Neuronal stem cell (in vitro differentiated cells): ENCODE data around the gene STEAP3.

Source experiments
- DNase-seq: peaks from one replicate; pipeline ENCODE4 v3.0.0-alpha.2; 2013; ENCODE audit warnings: low spot score
- H2AFZ ChIP-seq: one replicate; pipeline ENCODE4 v1.6.1; 2013; ENCODE audit warnings: mild to moderate bottlenecking, low read length, inconsistent platforms
- H2AK5ac ChIP-seq: 2 replicates; pipeline ENCODE4 v1.6.1; 2013; ENCODE audit warnings: low read depth, mild to moderate bottlenecking, inconsistent platforms, low read length, moderate library complexity, mixed read lengths
- H2BK120ac ChIP-seq: 2 replicates; pipeline ENCODE4 v1.6.1; 2013; ENCODE audit warnings: low read depth, mild to moderate bottlenecking, inconsistent platforms, low read length, moderate library complexity, mixed read lengths
- H2BK12ac ChIP-seq: one replicate; pipeline ENCODE4 v1.6.1; 2013; ENCODE audit warnings: low read length, inconsistent platforms
- H2BK15ac ChIP-seq: 2 replicates; pipeline ENCODE4 v1.6.1; 2013; ENCODE audit warnings: mild to moderate bottlenecking, low read length, inconsistent platforms, mixed read lengths
- H2BK5ac ChIP-seq: one replicate; pipeline ENCODE4 v1.6.1; 2013; ENCODE audit warnings: inconsistent platforms, mild to moderate bottlenecking, low read length, moderate library complexity
- H3K14ac ChIP-seq: one replicate; pipeline ENCODE4 v1.6.1; 2013; ENCODE audit warnings: low read length, inconsistent platforms
- H3K18ac ChIP-seq: 2 replicates; pipeline ENCODE4 v1.6.1; 2013; ENCODE audit warnings: low read length, inconsistent platforms
- H3K23ac ChIP-seq: 2 replicates; pipeline ENCODE4 v1.6.1; 2013; ENCODE audit warnings: low read depth, mild to moderate bottlenecking, mixed read lengths, low read length, inconsistent platforms; ENCODE audit not compliant: poor library complexity
- H3K27ac ChIP-seq: replicated peaks from 3 replicates; pipeline ENCODE4 v1.5.1; 2013; ENCODE audit warnings: low read length, inconsistent platforms
- H3K27me3 ChIP-seq, 3 experiments: 2 replicates each; pipeline ENCODE4 v1.6.1; 2013; ENCODE audit warnings: low read length in 3 of 3, mild to moderate bottlenecking in 2 of 3, inconsistent platforms in 1 of 3, low read depth in 1 of 3, mixed read lengths in 1 of 3, moderate library complexity in 1 of 3; ENCODE audit not compliant: control insufficient read depth in 3 of 3, insufficient read depth in 3 of 3
- H3K36me3 ChIP-seq, 2 donors: replicated peaks in 1 of 2; 2 replicates each; pipeline ENCODE4 v1.6.1; 2013; ENCODE audit warnings: low read length in 2 of 2; ENCODE audit not compliant: control insufficient read depth in 2 of 2, insufficient read depth in 2 of 2
- H3K4ac ChIP-seq: 2 replicates; pipeline ENCODE4 v1.6.1; 2013; ENCODE audit warnings: inconsistent platforms, mild to moderate bottlenecking, low read length, moderate library complexity
- H3K4me1 ChIP-seq, 2 donors: 1 replicate in 1 of 2; 2 replicates in 1 of 2; pipeline ENCODE4 v1.6.1; 2013; ENCODE audit warnings: low read length in 2 of 2, low read depth in 1 of 2; ENCODE audit not compliant: control insufficient read depth in 2 of 2, insufficient read depth in 1 of 2
- H3K4me2 ChIP-seq: one replicate; pipeline ENCODE4 v1.6.1; 2013; ENCODE audit warnings: mild to moderate bottlenecking, low read length, inconsistent platforms; ENCODE audit not compliant: insufficient read depth, poor library complexity, severe bottlenecking
- H3K4me3 ChIP-seq, 2 donors: 2 replicates each; pipeline ENCODE4 v1.5.1; 2013; ENCODE audit warnings: low read length in 2 of 2, mild to moderate bottlenecking in 2 of 2, inconsistent platforms in 1 of 2, moderate library complexity in 1 of 2
- H3K79me1 ChIP-seq: one replicate; pipeline ENCODE4 v1.6.1; 2013; ENCODE audit warnings: low read depth, mild to moderate bottlenecking, inconsistent platforms, low read length, moderate library complexity
- H3K9ac ChIP-seq: one replicate; pipeline ENCODE4 v1.6.1; 2013; ENCODE audit warnings: mild to moderate bottlenecking, low read depth, low read length, inconsistent platforms; ENCODE audit not compliant: poor library complexity
- H3K9me3 ChIP-seq, 2 donors: replicated peaks in 1 of 2; 2 replicates each; pipeline versions ENCODE3 to v1.6.1; 2013; ENCODE audit warnings: low read length in 2 of 2, mild to moderate bottlenecking in 2 of 2, inconsistent platforms in 1 of 2, low read depth in 1 of 2, mixed read lengths in 1 of 2, moderate library complexity in 1 of 2; ENCODE audit not compliant: control insufficient read depth in 2 of 2, insufficient read depth in 1 of 2
- H4K8ac ChIP-seq: one replicate; pipeline ENCODE4 v1.6.1; 2013; ENCODE audit warnings: low read depth, mild to moderate bottlenecking, inconsistent platforms, low read length, moderate library complexity
- H4K91ac ChIP-seq: one replicate; pipeline ENCODE4 v1.6.1; 2013; ENCODE audit warnings: low read length, low read depth, mild to moderate bottlenecking, inconsistent platforms; ENCODE audit not compliant: poor library complexity
- WGBS, 2 donors: extraction: QIAGEN DNeasy Blood & Tissue Kit; methylation state at CpG; one replicate each; pipeline ENCODE4 v1.1.7; 2013; ENCODE audit warnings: missing lambda C conversion rate in 2 of 2, mixed read lengths in 1 of 2; ENCODE audit not compliant: insufficient read length in 2 of 2, insufficient replicate concordance in 1 of 2; ENCODE audit errors: extremely low coverage in 2 of 2; 5-methylcytosine and 5-hydroxymethylcytosine counted together

Gene STEAP3

GRCh38 chr2:119301413-119301812, 77.8 kb downstream of the STEAP3 start:
- H3K4me3 ChIP-seq = no peak overlapping the region
- no CpG with 5 or more reads among the region's 6 CpGs for WGBS, 2 donors
- H3K4me2 ChIP-seq = no peak overlapping the region
- H2BK12ac ChIP-seq = no peak overlapping the region
- no peak overlapping the region for H3K23ac ChIP-seq
- no peak overlapping the region for H2AFZ ChIP-seq
- DNase-seq = no peak
- H3K27ac ChIP-seq = no peak overlapping the region
- no peaks in the 10 kb centered on the region for H3K4me1 ChIP-seq
- no peak overlapping the region for H3K4ac ChIP-seq
- H2BK120ac ChIP-seq = no peak overlapping the region
- no peaks in the 10 kb centered on the region for H3K36me3 ChIP-seq
- no peak overlapping the region for H2BK15ac ChIP-seq
- no peaks in the 10 kb centered on the region for H3K79me1 ChIP-seq
- no peaks in the 10 kb centered on the region for H3K27me3 ChIP-seq
- no peak overlapping the region for H3K14ac ChIP-seq
- H4K91ac ChIP-seq = no peak overlapping the region
- H2BK5ac ChIP-seq = no peak overlapping the region
- no peaks in the 10 kb centered on the region for H3K9me3 ChIP-seq
- no peak overlapping the region for H2AK5ac ChIP-seq
- H3K9ac ChIP-seq = no peak overlapping the region
- H3K18ac ChIP-seq = no peak overlapping the region
- H4K8ac ChIP-seq = no peak overlapping the region

GRCh38 chr2:119304847-119305246, 81.2 kb downstream of the STEAP3 start:
- Histone ChIP-seq H2AK5ac (no peak overlapping the region), H3K4me1 (no peaks in the 10 kb centered on the region), H2BK12ac (no peak overlapping the region), H3K4ac (no peak overlapping the region), H4K91ac (no peak overlapping the region), H3K79me1 (no peaks in the 10 kb centered on the region), H3K27ac (no peak overlapping the region), H3K4me2 (no peak overlapping the region), H2BK5ac (no peak overlapping the region), H2BK15ac (no peak overlapping the region), H3K4me3 (no peak overlapping the region), H3K9ac (no peak overlapping the region), H3K18ac (no peak overlapping the region), H2BK120ac (no peak overlapping the region), H2AFZ (no peak overlapping the region), H3K27me3 (no peaks in the 10 kb centered on the region), H3K23ac (no peak overlapping the region), H3K9me3 (no peaks in the 10 kb centered on the region), H4K8ac (no peak overlapping the region), H3K14ac (no peak overlapping the region), H3K36me3 (no peaks in the 10 kb centered on the region)
- no CpG with 5 or more reads among the region's 2 CpGs for WGBS, 2 donors
- no peak for DNase-seq

- Histone ChIP-seq H4K8ac (no peak overlapping the region), H2BK15ac (no peak overlapping the region), H2BK120ac (no peak overlapping the region), H2BK12ac (no peak overlapping the region), H3K27me3 (no peaks in the 10 kb centered on the region), H3K4me3 (no peak overlapping the region), H2AFZ (no peak overlapping the region), H3K23ac (no peak overlapping the region), H3K9ac (no peak overlapping the region), H3K4ac (no peak overlapping the region), H3K9me3 (no peaks in the 10 kb centered on the region), H3K36me3 (no peaks in the 10 kb centered on the region), H4K91ac (no peak overlapping the region), H3K4me2 (no peak overlapping the region), H3K18ac (no peak overlapping the region), H3K79me1 (no peaks in the 10 kb centered on the region), H2AK5ac (no peak overlapping the region), H3K14ac (no peak overlapping the region), H3K27ac (no peak overlapping the region), H2BK5ac (no peak overlapping the region), H3K4me1 (no peaks in the 10 kb centered on the region)
- DNase-seq = no peak
- WGBS, 2 donors = no CpG with 5 or more reads among the region's 12 CpGs
Observed at GRCh38 chr2:119305497-119306195, 82.0 kb downstream of the STEAP3 start.

GRCh38 chr2:119306196-119306590, 82.6 kb downstream of the STEAP3 start:
- no peak overlapping the region for H3K23ac ChIP-seq
- no peak overlapping the region for H3K18ac ChIP-seq
- WGBS, 2 donors = no CpG with 5 or more reads among the region's 10 CpGs
- no peak overlapping the region for H3K9ac ChIP-seq
- H2BK5ac ChIP-seq = no peak overlapping the region
- no peak overlapping the region for H3K4ac ChIP-seq
- no peak overlapping the region for H2BK120ac ChIP-seq
- no peak overlapping the region for H3K4me2 ChIP-seq
- no peaks in the 10 kb centered on the region for H3K27me3 ChIP-seq
- H3K9me3 ChIP-seq = no peaks in the 10 kb centered on the region
- H2BK15ac ChIP-seq = no peak overlapping the region
- H3K14ac ChIP-seq = no peak overlapping the region
- H2BK12ac ChIP-seq = no peak overlapping the region
- no peak overlapping the region for H4K8ac ChIP-seq
- no peak overlapping the region for H2AK5ac ChIP-seq
- H3K4me3 ChIP-seq = no peak overlapping the region
- no peak for DNase-seq
- H4K91ac ChIP-seq = no peak overlapping the region
- H3K27ac ChIP-seq = no peak overlapping the region
- H3K79me1 ChIP-seq = no peaks in the 10 kb centered on the region
- no peaks in the 10 kb centered on the region for H3K36me3 ChIP-seq
- H3K4me1 ChIP-seq = no peaks in the 10 kb centered on the region
- no peak overlapping the region for H2AFZ ChIP-seq
